NB4 (cell line): ENCODE data around the gene NTN1.

ENCODE experiments used
- DNase-seq: peaks from one replicate; pipeline ENCODE4 v3.0.0; 2010; ENCODE audit warnings: low read depth
- H3K4me3 ChIP-seq: one replicate; pipeline ENCODE4 v1.5.1; 2011; ENCODE audit warnings: mild to moderate bottlenecking, low read depth, low read length, moderate library complexity
- CTCF ChIP-seq: IDR thresholded peaks from one replicate; pipeline ENCODE4 v1.5.1; 2012; ENCODE audit warnings: low read depth, low read length
- MAX ChIP-seq: IDR thresholded peaks from 2 replicates; pipeline ENCODE4 v1.6.1; 2011; ENCODE audit warnings: low read depth, low read length
- MYC ChIP-seq: IDR thresholded peaks from 2 replicates; pipeline ENCODE4 v1.6.1; 2011; ENCODE audit warnings: low read depth, low read length
- POLR2A ChIP-seq: IDR thresholded peaks from 2 replicates; pipeline ENCODE4 v1.6.1; 2011; ENCODE audit warnings: mild to moderate bottlenecking; ENCODE audit not compliant: insufficient read length; ENCODE audit errors: extremely low read depth

The NTN1 gene

GRCh38 chr17:9174779-9175574 is 153.7 kb downstream of the NTN1 start:
- TF ChIP-seq CTCF (no peak), MYC (no peak), POLR2A (no peak), MAX (no peak)
- DNase-seq, result no peak
- no peak overlapping the region for H3K4me3 ChIP-seq

- no peak for DNase-seq
- H3K4me3 ChIP-seq, result no peak overlapping the region
- no peak for TF ChIP-seq MYC
- no peak for TF ChIP-seq CTCF
- TF ChIP-seq POLR2A, result no peak
- TF ChIP-seq MAX, result no peak
Measured at GRCh38 chr17:9175700-9176467, 154.6 kb downstream of the NTN1 start.

GRCh38 chr17:9177212-9177611 is 155.9 kb downstream of the NTN1 start:
- no peak for TF ChIP-seq POLR2A
- TF ChIP-seq CTCF, result no peak
- TF ChIP-seq MAX, result no peak
- TF ChIP-seq MYC, result no peak
- no peak overlapping the region for H3K4me3 ChIP-seq
- no peak for DNase-seq

GRCh38 chr17:9178319-9178718 is 157.0 kb downstream of the NTN1 start:
- DNase-seq, result no peak
- TF ChIP-seq MYC (no peak), CTCF (no peak), MAX (no peak), POLR2A (no peak)
- H3K4me3 ChIP-seq, result no peak overlapping the region

- TF ChIP-seq MYC (no peak), MAX (no peak), CTCF (no peak), POLR2A (no peak)
- no peak overlapping the region for H3K4me3 ChIP-seq
- DNase-seq, result no peak
Measured at GRCh38 chr17:9179602-9180001, 158.3 kb downstream of the NTN1 start.
